Panc1 (cell line): Measurements from ENCODE around the gene POLR2C. TPM values are rescaled to one million over a fixed set of nuclear protein-coding genes. Genes with fewer than 3 reads are reported as not detected.

Experiments
- ATAC-seq: fragments of 200-7000 bp; cut with Tn5 transposase; 2 replicates; pipeline ENCODE4 v1.9.1; 2020; ENCODE audit warnings: mild to moderate bottlenecking, moderate library complexity
- BruUV-seq: library from RNA; stranded (reverse); fragments of 400-500 nt; replicated peaks from 2 replicates; lab custom pipeline; 2021; lab: Mats Ljungman, UMichigan
- CTCF ChIA-PET: fragments of 300-600 bp; sonication (Branson Sonifier 250); formaldehyde crosslinking; loops from one replicate; lab custom pipeline; 2022; ENCODE audit warnings: antibody characterized with exemption; lab: Charles Lee
- POLR2A ChIA-PET: fragments of 300-600 bp; sonication (Branson Sonifier 250); formaldehyde crosslinking; loops from one replicate; lab custom pipeline; 2022; ENCODE audit warnings: antibody characterized with exemption; lab: Charles Lee
- DNase-seq: peaks from one replicate; pipeline ENCODE4 v3.0.0-alpha.2; 2010; ENCODE audit warnings: low read depth, low spot score
- H3K27ac ChIP-seq: 2 replicates; pipeline ENCODE4 v1.5.1; 2011; ENCODE audit warnings: mild to moderate bottlenecking, low read length, inconsistent platforms
- H3K27me3 ChIP-seq: fragments of 200-500 bp; sonication (Bioruptor generic); 2 replicates; pipeline ENCODE4 v1.6.0; 2014; ENCODE audit warnings: low read length, inconsistent platforms; ENCODE audit not compliant: control insufficient read depth, insufficient read depth
- H3K36me3 ChIP-seq: fragments of 200-500 bp; sonication (Bioruptor generic); 2 replicates; pipeline ENCODE4 v1.5.1; 2014; ENCODE audit warnings: inconsistent platforms, mild to moderate bottlenecking, low read length, moderate library complexity; ENCODE audit not compliant: control insufficient read depth, insufficient read depth
- H3K4me1 ChIP-seq: 2 replicates; pipeline ENCODE4 v1.5.1; 2011; ENCODE audit warnings: inconsistent platforms, mild to moderate bottlenecking, low read length, moderate library complexity; ENCODE audit not compliant: control insufficient read depth, insufficient read depth
- H3K4me3 ChIP-seq, 2 experiments: 2 replicates each; pipeline ENCODE4 v1.5.1; 2011 to 2012; ENCODE audit warnings: low read depth in 2 of 2, low read length in 2 of 2, mild to moderate bottlenecking in 2 of 2, inconsistent platforms in 1 of 2, moderate library complexity in 1 of 2
- H3K9me3 ChIP-seq: fragments of 200-500 bp; sonication (Bioruptor generic); 2 replicates; pipeline ENCODE4 v1.5.1; 2014; ENCODE audit warnings: low read depth, mild to moderate bottlenecking, inconsistent platforms, low read length, moderate library complexity; ENCODE audit not compliant: control insufficient read depth, insufficient read depth
- CTCF ChIP-seq: fragments of 450-650 bp; IDR thresholded peaks from 2 replicates; pipeline ENCODE4 v1.5.1; 2017; ENCODE audit warnings: mild to moderate bottlenecking
- POLR2AphosphoS5 ChIP-seq: IDR thresholded peaks from 2 replicates; pipeline ENCODE4 v1.6.1; 2012; ENCODE audit warnings: mild to moderate bottlenecking, low read depth, low read length, moderate library complexity
- REST ChIP-seq, 2 experiments: IDR thresholded peaks; 2 replicates each; pipeline ENCODE4 v1.6.1; 2011 to 2012; ENCODE audit warnings: low read depth in 2 of 2, control low read depth in 1 of 2, low read length in 1 of 2, mild to moderate bottlenecking in 1 of 2, moderate library complexity in 1 of 2; ENCODE audit not compliant: insufficient read depth in 1 of 2
- SIN3A ChIP-seq: IDR thresholded peaks from 2 replicates; pipeline ENCODE4 v1.6.1; 2012; ENCODE audit warnings: low read depth, mild to moderate bottlenecking, low read length, moderate library complexity, borderline replicate concordance; ENCODE audit not compliant: insufficient read depth
- TCF7L2 ChIP-seq: IDR thresholded peaks from 2 replicates; pipeline ENCODE4 v1.6.1; 2011; ENCODE audit warnings: mild to moderate bottlenecking, low read depth, low read length, inconsistent platforms
- in situ Hi-C: cut with HindIII; loops from 2 replicates; pipeline ENCODE4 v1.10.0; 2016; ENCODE audit warnings: low sequenced_read_pairs, low pct_unique_long_range_greater_than_20kb
- intact Hi-C: fragments of 100-400 bp; cut with micrococcal nuclease; formaldehyde crosslinking; loops from one replicate; pipeline ENCODE4 v1.10.0; 2022; ENCODE audit not compliant: unreplicated experiment
- total RNA-seq: library from RNA; stranded (reverse); gene quantifications from one replicate; pipeline ENCODE4 v1.2.1, GENCODE V29; 2021; ENCODE audit not compliant: unreplicated experiment

Gene POLR2C
- total RNA-seq, 1 experiment from 2014 or later = 53.9 TPM

- no peak overlapping the region for H3K27ac ChIP-seq
- no peak overlapping the region for H3K4me3 ChIP-seq
- DNase-seq = no peak
- TF ChIP-seq REST (IDR thresholded peaks at IDR 0.05; ENCODE audit: insufficient read depth in 1 of 2, low read depth in 2 of 2, low read length in 1 of 2) = no peak
- no peak for TF ChIP-seq POLR2AphosphoS5
- TF ChIP-seq SIN3A = no peak
- TF ChIP-seq CTCF = no peak
- no peak for TF ChIP-seq TCF7L2
- peaks cover 7% of the 10 kb centered on the region; the same call in 1 of the 2 replicates for H3K4me1 ChIP-seq
- intact Hi-C loops = no loop called here
- peaks cover 2% of the 10 kb centered on the region for H3K36me3 ChIP-seq
- in situ Hi-C loops = no loop called here
- no peak for ATAC-seq
- no peaks in the 10 kb centered on the region for H3K9me3 ChIP-seq
- BruUV-seq = no TSS peak
- ChIA-PET POLR2A (interaction anchor here (0.5 kb wide), 1 partner anchor 17 kb away, joined by 3 read pairs; no protein-coding TSS in a partner anchor), CTCF (no interaction called here)
- H3K27me3 ChIP-seq = no peaks in the 10 kb centered on the region
Observed at GRCh38 chr16:57473176-57473840, 10.8 kb downstream of the POLR2C start.

- TF ChIP-seq SIN3A = no peak
- no peak for TF ChIP-seq POLR2AphosphoS5
- no peak for TF ChIP-seq REST (IDR thresholded peaks at IDR 0.05; ENCODE audit: insufficient read depth in 1 of 2, low read depth in 2 of 2, low read length in 1 of 2)
- TF ChIP-seq TCF7L2 = no peak
- TF ChIP-seq CTCF = no peak
- DNase-seq (no peak), ATAC-seq (no peak)
- Histone ChIP-seq H3K36me3 (no peaks in the 10 kb centered on the region; the same call in none of the 2 replicates), H3K27ac (no peak overlapping the region), H3K4me3 (no peak overlapping the region), H3K9me3 (no peaks in the 10 kb centered on the region), H3K4me1 (peaks cover 7% of the 10 kb centered on the region; the same call in 1 of the 2 replicates), H3K27me3 (no peaks in the 10 kb centered on the region)
- no TSS peak for BruUV-seq
- ChIA-PET CTCF (interaction anchor here (0.6 kb wide), 1 partner anchor 31 kb away, joined by 8 read pairs; no protein-coding TSS in a partner anchor), POLR2A (interaction anchor here (0.6 kb wide), 1 partner anchor 410 kb away, joined by 7 read pairs; no protein-coding TSS in a partner anchor)
- in situ Hi-C loops = no loop called here
- intact Hi-C loops = no loop called here
Observed at GRCh38 chr16:57473906-57474305, 11.4 kb downstream of the POLR2C start.
